ENCODE measurements around the gene FAAP100.

FAAP100 gene

DNA sequence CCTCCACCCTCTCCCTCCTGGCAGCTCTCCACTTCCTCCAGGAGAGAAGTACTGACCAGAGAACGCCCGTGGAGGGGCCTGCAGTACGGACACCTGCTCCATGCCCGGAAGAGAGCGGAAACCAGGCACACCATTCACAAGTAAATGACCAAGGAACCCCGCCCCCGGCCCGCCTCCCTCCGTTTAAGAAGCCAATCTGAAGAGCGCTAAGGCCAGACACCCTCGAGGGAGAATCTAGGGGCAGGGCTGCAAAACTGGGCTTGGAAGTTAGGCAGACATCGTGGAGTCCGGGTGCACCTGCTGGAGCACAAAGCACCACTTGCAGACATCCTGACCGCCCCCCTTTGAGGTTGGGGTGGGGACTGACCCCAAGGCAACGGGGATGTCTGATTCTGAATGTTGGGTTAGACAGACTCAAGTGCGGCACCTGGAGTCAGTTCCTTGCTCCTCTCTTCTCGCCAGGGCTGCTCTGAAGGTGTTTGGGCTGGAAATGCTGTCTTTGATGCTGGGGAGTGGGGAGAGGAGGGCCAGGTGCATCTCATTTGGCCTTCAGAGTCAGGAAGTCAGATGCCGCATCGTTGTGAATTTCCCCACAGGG lies 964 bp upstream of the FAAP100 start:
- H3K27me3 ChIP-seq (ENCODE audit: insufficient read depth, insufficient read length), result no peaks in the 10 kb centered on the region
- H3K4me3 ChIP-seq (ENCODE audit: insufficient read length, low read depth), result peak overlapping the region; percentile 93
- peak; percentile 75 for DNase-seq (ENCODE audit: low read depth, low spot score)
- H3K9ac ChIP-seq (ENCODE audit: insufficient read length, low read depth), result peak overlapping the region; percentile 97
- no peaks in the 10 kb centered on the region for H3K9me3 ChIP-seq (ENCODE audit: insufficient read depth, low read length)
- peaks cover 59% of the 10 kb centered on the region for H3K36me3 ChIP-seq (ENCODE audit: insufficient read depth, insufficient read length, low read length)
- H3K4me1 ChIP-seq (ENCODE audit: insufficient read depth, insufficient read length), result peaks cover 25% of the 10 kb centered on the region
- TF ChIP-seq YY1 (IDR thresholded peaks at IDR 0.05; ENCODE audit: insufficient read depth, insufficient read length) (no peak), ZNF274 (IDR thresholded peaks at IDR 0.05; ENCODE audit: low read depth, low read length) (no peak), SUZ12 (IDR thresholded peaks at IDR 0.05; ENCODE audit: extremely low read depth, insufficient read depth, insufficient read length) (no peak)

DNA sequence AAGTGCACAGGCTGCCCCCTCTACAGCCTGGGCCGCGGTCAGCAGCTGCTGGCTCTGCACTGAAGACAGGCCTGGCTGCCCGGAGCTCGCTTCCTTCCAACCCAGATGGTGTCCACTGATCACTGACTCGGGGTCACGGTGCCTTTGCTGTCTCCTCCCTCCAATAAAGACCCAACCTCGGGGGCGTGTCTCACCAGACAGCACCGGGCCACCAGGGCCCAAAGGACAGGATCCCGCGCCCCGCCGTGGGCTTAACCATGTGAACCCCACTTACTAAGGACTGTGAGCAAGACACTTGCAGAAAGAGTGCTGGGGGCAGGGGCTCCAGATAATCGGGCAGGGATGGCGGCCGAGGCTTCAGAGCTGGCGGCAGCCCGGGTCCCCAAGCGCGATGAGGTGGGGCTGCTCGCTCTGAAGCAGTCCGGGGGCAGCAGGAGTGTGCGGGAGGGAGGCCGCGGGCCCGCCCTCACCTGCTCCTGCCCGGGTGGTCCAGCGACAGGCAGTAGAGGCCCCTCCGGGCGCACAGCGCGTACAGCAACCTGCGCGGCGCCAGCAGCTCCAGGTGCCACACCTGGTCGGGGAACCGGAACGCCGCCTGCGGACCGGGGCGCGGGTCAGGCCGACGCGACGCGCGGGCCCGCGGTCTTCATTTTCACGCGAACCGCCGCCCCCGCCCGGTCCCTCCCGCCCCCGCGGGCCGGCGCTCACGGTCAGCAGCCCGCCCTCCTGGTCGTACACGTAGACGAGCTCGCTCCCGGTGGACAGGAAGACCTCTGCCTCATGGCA lies 502 bp downstream of the FAAP100 start:
- no peaks in the 10 kb centered on the region for H3K27me3 ChIP-seq (ENCODE audit: insufficient read depth, insufficient read length)
- H3K4me3 ChIP-seq (ENCODE audit: insufficient read length, low read depth), result peak overlapping the region; percentile 93
- peak overlapping the region; percentile 97 for H3K9ac ChIP-seq (ENCODE audit: insufficient read length, low read depth)
- no peak for TF ChIP-seq SUZ12 (IDR thresholded peaks at IDR 0.05; ENCODE audit: extremely low read depth, insufficient read depth, insufficient read length)
- no peak for TF ChIP-seq YY1 (IDR thresholded peaks at IDR 0.05; ENCODE audit: insufficient read depth, insufficient read length)
- TF ChIP-seq ZNF274 (IDR thresholded peaks at IDR 0.05; ENCODE audit: low read depth, low read length), result no peak
- no peaks in the 10 kb centered on the region for H3K9me3 ChIP-seq (ENCODE audit: insufficient read depth, low read length)
- peaks cover 59% of the 10 kb centered on the region for H3K36me3 ChIP-seq (ENCODE audit: insufficient read depth, insufficient read length, low read length)
- no peak for DNase-seq (ENCODE audit: low read depth, low spot score)
- H3K4me1 ChIP-seq (ENCODE audit: insufficient read depth, insufficient read length), result peaks cover 17% of the 10 kb centered on the region

DNA sequence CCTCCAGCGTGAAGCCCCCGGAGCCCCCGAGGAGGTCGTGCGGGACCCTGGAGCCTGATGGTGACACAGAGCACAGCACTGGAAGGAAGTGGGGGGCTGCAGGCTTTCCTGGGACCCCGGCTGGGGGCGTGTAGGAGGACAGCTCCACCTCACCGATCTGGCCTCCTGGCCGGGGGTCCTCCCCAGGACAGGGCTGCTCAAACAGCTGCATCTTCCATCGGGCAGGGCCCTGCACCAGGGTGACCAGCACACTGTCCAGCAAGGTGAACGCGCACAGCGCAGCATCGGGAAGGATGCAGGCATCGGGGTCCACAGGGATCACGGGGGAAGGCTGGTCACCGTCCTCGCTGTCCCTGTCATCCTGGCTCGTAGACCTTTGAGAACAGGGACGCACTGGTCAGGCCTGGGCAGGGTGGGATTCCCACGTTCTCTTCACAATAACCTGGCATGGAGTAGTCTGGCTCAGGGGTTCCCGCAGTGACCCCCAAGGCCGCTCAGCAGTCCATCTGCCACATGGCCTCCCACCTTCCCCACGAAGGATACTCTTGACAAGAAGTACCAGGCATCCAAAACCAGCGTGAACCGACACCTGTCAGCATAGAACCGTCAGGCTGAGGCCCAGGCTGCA lies 1.2 kb downstream of the FAAP100 start:
- Histone ChIP-seq H3K27me3 (ENCODE audit: insufficient read depth, insufficient read length) (no peaks in the 10 kb centered on the region), H3K4me1 (ENCODE audit: insufficient read depth, insufficient read length) (peaks cover 17% of the 10 kb centered on the region), H3K9me3 (ENCODE audit: insufficient read depth, low read length) (no peaks in the 10 kb centered on the region), H3K36me3 (ENCODE audit: insufficient read depth, insufficient read length, low read length) (peaks cover 59% of the 10 kb centered on the region), H3K9ac (ENCODE audit: insufficient read length, low read depth) (peak overlapping the region; percentile 97), H3K4me3 (ENCODE audit: insufficient read length, low read depth) (peak overlapping the region; percentile 93)
- TF ChIP-seq ZNF274 (IDR thresholded peaks at IDR 0.05; ENCODE audit: low read depth, low read length), result no peak
- no peak for DNase-seq (ENCODE audit: low read depth, low spot score)

DNA sequence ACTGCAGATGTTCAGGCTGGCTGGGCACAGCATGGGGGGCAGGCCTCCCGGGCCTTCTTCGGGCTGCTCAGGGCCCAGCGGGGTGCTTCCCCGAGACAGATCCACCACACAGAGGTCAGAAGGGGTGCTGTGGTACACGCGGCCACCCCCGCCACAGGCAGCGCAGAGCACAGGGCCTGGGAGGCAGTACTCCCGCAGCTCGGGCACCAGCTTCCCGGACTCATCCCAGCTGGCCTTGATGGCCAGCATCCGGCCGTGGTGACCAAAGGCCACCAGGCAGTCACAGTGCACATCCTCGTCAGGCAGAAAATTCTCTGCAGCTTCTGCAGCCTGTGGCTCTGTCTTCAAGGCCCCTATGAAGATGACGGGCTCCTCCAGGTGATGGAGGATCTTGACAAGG lies 1.9 kb downstream of the FAAP100 start:
- no peak for DNase-seq (ENCODE audit: low read depth, low spot score)
- peaks cover 62% of the 10 kb centered on the region for H3K36me3 ChIP-seq (ENCODE audit: insufficient read depth, insufficient read length, low read length)
- TF ChIP-seq YY1 (IDR thresholded peaks at IDR 0.05; ENCODE audit: insufficient read depth, insufficient read length), result no peak
- no peak for TF ChIP-seq SUZ12 (IDR thresholded peaks at IDR 0.05; ENCODE audit: extremely low read depth, insufficient read depth, insufficient read length)
- TF ChIP-seq ZNF274 (IDR thresholded peaks at IDR 0.05; ENCODE audit: low read depth, low read length), result no peak
- H3K4me3 ChIP-seq (ENCODE audit: insufficient read length, low read depth), result no peak overlapping the region
- no peaks in the 10 kb centered on the region for H3K9me3 ChIP-seq (ENCODE audit: insufficient read depth, low read length)
- H3K9ac ChIP-seq (ENCODE audit: insufficient read length, low read depth), result no peak overlapping the region
- H3K4me1 ChIP-seq (ENCODE audit: insufficient read depth, insufficient read length), result peaks cover 17% of the 10 kb centered on the region
- H3K27me3 ChIP-seq (ENCODE audit: insufficient read depth, insufficient read length), result no peaks in the 10 kb centered on the region

DNA sequence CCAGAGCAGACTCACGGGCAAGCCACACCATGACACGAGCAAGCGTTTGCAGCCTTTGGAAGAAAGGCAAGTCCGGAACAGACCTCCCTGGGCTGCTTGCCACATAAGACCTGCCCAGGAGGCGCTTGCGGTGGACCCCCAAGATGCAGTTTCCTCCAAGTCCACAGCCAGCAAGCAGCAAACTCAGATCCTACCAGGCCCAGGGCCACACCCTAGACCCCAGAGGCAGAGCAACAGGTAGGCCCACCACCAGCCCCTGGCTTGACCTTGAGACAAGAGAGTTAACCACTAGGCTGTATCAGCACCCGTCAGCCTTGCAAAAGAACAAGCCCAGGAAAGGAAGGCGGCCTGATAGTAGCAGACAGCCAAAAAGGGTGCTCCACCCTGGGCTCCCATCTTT lies 2.3 kb downstream of the FAAP100 start:
- Histone ChIP-seq H3K4me3 (ENCODE audit: insufficient read length, low read depth) (no peak overlapping the region), H3K9ac (ENCODE audit: insufficient read length, low read depth) (peak overlapping the region; percentile 21)

DNA sequence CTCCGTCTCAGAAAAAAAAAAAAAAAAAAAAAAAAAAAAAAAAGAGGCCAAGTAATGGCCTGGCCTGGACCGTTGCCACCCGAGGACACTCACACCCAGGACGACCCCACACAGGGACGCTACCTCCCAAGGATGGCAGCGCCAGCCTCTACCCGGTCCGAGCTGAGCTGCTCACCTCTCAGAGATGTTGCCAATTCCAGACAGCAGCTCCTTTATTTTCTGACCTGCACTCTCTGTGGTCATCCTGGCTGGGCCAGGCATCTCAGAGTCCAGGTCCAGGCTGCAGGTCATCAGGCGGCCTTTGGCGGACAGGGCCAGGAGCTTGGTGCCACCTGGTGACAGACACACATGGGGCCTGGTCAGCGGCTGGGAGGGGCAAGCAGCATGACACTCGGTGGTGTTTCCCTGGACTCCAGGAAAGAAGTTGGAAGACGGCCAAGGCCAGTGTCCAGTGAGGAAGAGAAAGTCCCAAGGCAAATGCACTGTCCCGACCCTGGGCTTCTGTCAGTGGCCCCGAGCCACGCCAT lies 3.1 kb downstream of the FAAP100 start:
- no peak for DNase-seq (ENCODE audit: low read depth, low spot score)
- Histone ChIP-seq H3K27me3 (ENCODE audit: insufficient read depth, insufficient read length) (no peaks in the 10 kb centered on the region), H3K9ac (ENCODE audit: insufficient read length, low read depth) (no peak overlapping the region), H3K36me3 (ENCODE audit: insufficient read depth, insufficient read length, low read length) (peaks cover 69% of the 10 kb centered on the region), H3K4me3 (ENCODE audit: insufficient read length, low read depth) (no peak overlapping the region), H3K4me1 (ENCODE audit: insufficient read depth, insufficient read length) (peaks cover 17% of the 10 kb centered on the region), H3K9me3 (ENCODE audit: insufficient read depth, low read length) (no peaks in the 10 kb centered on the region)
- TF ChIP-seq ZNF274 (IDR thresholded peaks at IDR 0.05; ENCODE audit: low read depth, low read length) (no peak), YY1 (IDR thresholded peaks at IDR 0.05; ENCODE audit: insufficient read depth, insufficient read length) (no peak), SUZ12 (IDR thresholded peaks at IDR 0.05; ENCODE audit: extremely low read depth, insufficient read depth, insufficient read length) (no peak)

More for the DNA sequence above, 2.3 kb downstream of the FAAP100 start:
- Histone ChIP-seq H3K4me1 (ENCODE audit: insufficient read depth, insufficient read length) (peaks cover 17% of the 10 kb centered on the region), H3K36me3 (ENCODE audit: insufficient read depth, insufficient read length, low read length) (peaks cover 66% of the 10 kb centered on the region), H3K27me3 (ENCODE audit: insufficient read depth, insufficient read length) (no peaks in the 10 kb centered on the region), H3K9me3 (ENCODE audit: insufficient read depth, low read length) (no peaks in the 10 kb centered on the region)
- TF ChIP-seq SUZ12 (IDR thresholded peaks at IDR 0.05; ENCODE audit: extremely low read depth, insufficient read depth, insufficient read length) (no peak), YY1 (IDR thresholded peaks at IDR 0.05; ENCODE audit: insufficient read depth, insufficient read length) (no peak), ZNF274 (IDR thresholded peaks at IDR 0.05; ENCODE audit: low read depth, low read length) (no peak)
- DNase-seq (ENCODE audit: low read depth, low spot score), result no peak

DNA sequence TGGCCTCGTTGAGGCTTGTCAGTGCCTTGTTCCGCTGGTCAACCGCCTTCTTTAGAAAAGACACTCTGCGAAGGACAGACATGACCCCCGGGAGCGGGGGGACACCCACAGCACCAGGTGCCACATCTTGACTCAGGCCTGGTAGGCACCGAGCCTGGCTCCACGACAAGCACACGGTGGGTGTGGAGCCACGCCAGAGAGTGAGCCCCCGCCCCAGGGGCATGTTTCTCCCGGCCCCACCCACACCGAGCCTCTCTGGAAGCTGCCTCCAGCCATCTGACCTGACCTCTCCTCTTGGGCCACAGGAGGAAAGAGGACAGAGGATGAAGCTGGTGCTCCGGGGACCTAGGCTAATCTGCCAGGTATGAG lies 4.6 kb downstream of the FAAP100 start:
- Histone ChIP-seq H3K9ac (ENCODE audit: insufficient read length, low read depth) (no peak overlapping the region), H3K27me3 (ENCODE audit: insufficient read depth, insufficient read length) (no peaks in the 10 kb centered on the region), H3K4me1 (ENCODE audit: insufficient read depth, insufficient read length) (peaks cover 7% of the 10 kb centered on the region), H3K36me3 (ENCODE audit: insufficient read depth, insufficient read length, low read length) (peaks cover 81% of the 10 kb centered on the region), H3K4me3 (ENCODE audit: insufficient read length, low read depth) (no peak overlapping the region), H3K9me3 (ENCODE audit: insufficient read depth, low read length) (no peaks in the 10 kb centered on the region)
- no peak for DNase-seq (ENCODE audit: low read depth, low spot score)
- TF ChIP-seq SUZ12 (IDR thresholded peaks at IDR 0.05; ENCODE audit: extremely low read depth, insufficient read depth, insufficient read length) (no peak), YY1 (IDR thresholded peaks at IDR 0.05; ENCODE audit: insufficient read depth, insufficient read length) (no peak), ZNF274 (IDR thresholded peaks at IDR 0.05; ENCODE audit: low read depth, low read length) (no peak)
